Liver (tissue), 9 donors: ENCODE measurements around the gene PM20D1. TPM values are rescaled to one million over a fixed set of nuclear protein-coding genes. Genes with fewer than 3 reads are reported as not detected.
"Not testable (repeated sequence)": the region's sequence is repeated elsewhere in the genome, so short reads cannot be mapped to it uniquely, and the experiment has no call there.

Experiments
- DNase-seq: peaks from one replicate; pipeline ENCODE4 v3.0.0-alpha.2; 2017; ENCODE audit warnings: low spot score
- H3K27ac ChIP-seq, 2 donors: one replicate each; pipeline ENCODE4 v1.7.0; 2013; ENCODE audit warnings: inconsistent platforms in 2 of 2, low read length in 2 of 2, control low read depth in 1 of 2, low read depth in 1 of 2, mild to moderate bottlenecking in 1 of 2
- H3K27me3 ChIP-seq, 4 donors: one replicate each; pipeline versions ENCODE4 v1.6.1 to v1.7.0; 2013; ENCODE audit warnings: low read length in 3 of 4, inconsistent platforms in 1 of 4, mild to moderate bottlenecking in 1 of 4, moderate library complexity in 1 of 4; ENCODE audit not compliant: control insufficient read depth in 4 of 4, insufficient read depth in 4 of 4
- H3K36me3 ChIP-seq, 4 donors: one replicate each; pipeline versions ENCODE4 v1.6.1 to v1.7.0; 2013; ENCODE audit warnings: low read length in 3 of 4, mild to moderate bottlenecking in 3 of 4, low read depth in 1 of 4, moderate library complexity in 1 of 4; ENCODE audit not compliant: control insufficient read depth in 4 of 4, insufficient read depth in 3 of 4
- H3K4me1 ChIP-seq, 4 donors: one replicate each; pipeline versions ENCODE4 v1.6.1 to v1.7.0; 2013; ENCODE audit warnings: low read length in 3 of 4, mild to moderate bottlenecking in 3 of 4, moderate library complexity in 1 of 4; ENCODE audit not compliant: control insufficient read depth in 4 of 4, insufficient read depth in 4 of 4
- H3K4me3 ChIP-seq, 3 donors: one replicate each; pipeline versions ENCODE4 v1.6.1 to v1.7.0; 2013; ENCODE audit warnings: low read length in 3 of 3, control low read depth in 1 of 3, low read depth in 1 of 3, mild to moderate bottlenecking in 1 of 3
- H3K9ac ChIP-seq, 2 donors: one replicate each; pipeline ENCODE4 v1.7.0; 2013; ENCODE audit warnings: low read length in 2 of 2, mild to moderate bottlenecking in 2 of 2, moderate library complexity in 2 of 2, control low read depth in 1 of 2, low read depth in 1 of 2
- H3K9me3 ChIP-seq, 4 donors: one replicate each; pipeline versions ENCODE4 v1.6.1 to v1.7.0; 2013; ENCODE audit warnings: low read length in 3 of 4; ENCODE audit not compliant: control insufficient read depth in 4 of 4
- ATF3 ChIP-seq: IDR thresholded peaks from 2 replicates; pipeline ENCODE4 v1.6.1; 2016; ENCODE audit warnings: antibody characterized with exemption
- CTCF ChIP-seq: fragments of 150-350 bp; IDR thresholded peaks from 2 replicates; pipeline ENCODE4 v1.5.1; 2017; ENCODE audit warnings: improper control_type of control experiment, low read depth, low read length; ENCODE audit not compliant: missing input control
- EGR1 ChIP-seq, 2 donors: IDR thresholded peaks; 2 replicates each; pipeline ENCODE4 v1.6.1; 2016 to 2018; ENCODE audit warnings: antibody characterized with exemption in 2 of 2, low read depth in 2 of 2
- FOXA1 ChIP-seq: IDR thresholded peaks from 2 replicates; pipeline ENCODE4 v1.6.1; 2016; ENCODE audit warnings: antibody characterized with exemption
- FOXA2 ChIP-seq: IDR thresholded peaks from 2 replicates; pipeline ENCODE4 v1.6.1; 2016; ENCODE audit warnings: antibody characterized with exemption
- GABPA ChIP-seq, 2 donors: IDR thresholded peaks in 1 of 2; conservative IDR thresholded peaks in 1 of 2; 2 replicates each; pipeline ENCODE4 v1.6.1; 2016; ENCODE audit warnings: antibody characterized with exemption in 2 of 2, mild to moderate bottlenecking in 1 of 2, moderate library complexity in 1 of 2
- HNF4A ChIP-seq, 2 donors: conservative IDR thresholded peaks; 2 replicates each; pipeline ENCODE4 v1.6.1; 2016; ENCODE audit warnings: antibody characterized with exemption in 2 of 2, mild to moderate bottlenecking in 2 of 2
- HNF4G ChIP-seq: IDR thresholded peaks from 2 replicates; pipeline ENCODE4 v1.6.1; 2016; ENCODE audit warnings: antibody characterized with exemption
- JUND ChIP-seq, 2 donors: IDR thresholded peaks; 2 replicates each; pipeline ENCODE4 v1.6.1; 2016; ENCODE audit warnings: antibody characterized with exemption in 2 of 2
- NR2F2 ChIP-seq: IDR thresholded peaks from 2 replicates; pipeline ENCODE4 v1.6.1; 2016; ENCODE audit warnings: antibody characterized with exemption
- RAD21 ChIP-seq, 2 donors: IDR thresholded peaks; 2 replicates each; pipeline ENCODE4 v1.6.1; 2016; ENCODE audit warnings: antibody characterized with exemption in 2 of 2, mild to moderate bottlenecking in 2 of 2
- RXRA ChIP-seq, 2 donors: IDR thresholded peaks; 2 replicates each; pipeline ENCODE4 v1.6.1; 2017 to 2018; ENCODE audit warnings: antibody characterized with exemption in 2 of 2, mild to moderate bottlenecking in 1 of 2
- SP1 ChIP-seq: IDR thresholded peaks from 2 replicates; pipeline ENCODE4 v1.6.1; 2018; ENCODE audit warnings: antibody characterized with exemption, mild to moderate bottlenecking
- TAF1 ChIP-seq: conservative IDR thresholded peaks from 2 replicates; pipeline ENCODE4 v1.6.1; 2016; ENCODE audit warnings: antibody characterized with exemption, mild to moderate bottlenecking
- YY1 ChIP-seq: IDR thresholded peaks from 2 replicates; pipeline ENCODE4 v1.6.1; 2016; ENCODE audit warnings: antibody characterized with exemption, mild to moderate bottlenecking
- ZBTB33 ChIP-seq: IDR thresholded peaks from 2 replicates; pipeline ENCODE4 v1.6.1; 2016; ENCODE audit warnings: antibody characterized with exemption
- WGBS: extraction: QIAGEN DNeasy Blood & Tissue Kit; methylation state at CpG from one replicate; pipeline ENCODE4 v1.1.7; 2013; 5-methylcytosine and 5-hydroxymethylcytosine counted together
- polyA plus RNA-seq, 2 donors: library from polyadenylated mRNA; stranded (reverse) in 1 of 2; unstranded in 1 of 2; fragments of 200-250 nt in 1 of 2; fragments of >200 nt in 1 of 2; fragmentation: Nextera tagmentation in 1 of 2; extraction: Ambion mirVana in 1 of 2; gene quantifications; one replicate each; pipeline versions ENCODE4 v1.2.1 to v1.2.3, GENCODE V29; 2013 to 2015
- total RNA-seq, 2 donors: library from RNA; depleted of rRNA; stranded (reverse); fragments of >200 nt; gene quantifications; one replicate each; pipeline ENCODE4 v1.2.3, GENCODE V29; 2014
- TF ChIP-seq, protein P1 (sequence below): IDR thresholded peaks from 2 replicates; pipeline ENCODE4 v1.6.1; 2016; ENCODE audit warnings: antibody characterized with exemption, mild to moderate bottlenecking
- TF ChIP-seq, protein P2 (sequence below): IDR thresholded peaks from 2 replicates; pipeline ENCODE4 v1.6.1; 2016; ENCODE audit warnings: antibody characterized with exemption
- donor health status: healthy.
- donor health status: healthy.
- donor health status: healthy.
- donor health status: healthy.
- donor health status: healthy.

PM20D1 gene
- total and polyA plus RNA-seq, 4 donors: under 0.01 to 0.30 (median 0.22) TPM

DNA sequence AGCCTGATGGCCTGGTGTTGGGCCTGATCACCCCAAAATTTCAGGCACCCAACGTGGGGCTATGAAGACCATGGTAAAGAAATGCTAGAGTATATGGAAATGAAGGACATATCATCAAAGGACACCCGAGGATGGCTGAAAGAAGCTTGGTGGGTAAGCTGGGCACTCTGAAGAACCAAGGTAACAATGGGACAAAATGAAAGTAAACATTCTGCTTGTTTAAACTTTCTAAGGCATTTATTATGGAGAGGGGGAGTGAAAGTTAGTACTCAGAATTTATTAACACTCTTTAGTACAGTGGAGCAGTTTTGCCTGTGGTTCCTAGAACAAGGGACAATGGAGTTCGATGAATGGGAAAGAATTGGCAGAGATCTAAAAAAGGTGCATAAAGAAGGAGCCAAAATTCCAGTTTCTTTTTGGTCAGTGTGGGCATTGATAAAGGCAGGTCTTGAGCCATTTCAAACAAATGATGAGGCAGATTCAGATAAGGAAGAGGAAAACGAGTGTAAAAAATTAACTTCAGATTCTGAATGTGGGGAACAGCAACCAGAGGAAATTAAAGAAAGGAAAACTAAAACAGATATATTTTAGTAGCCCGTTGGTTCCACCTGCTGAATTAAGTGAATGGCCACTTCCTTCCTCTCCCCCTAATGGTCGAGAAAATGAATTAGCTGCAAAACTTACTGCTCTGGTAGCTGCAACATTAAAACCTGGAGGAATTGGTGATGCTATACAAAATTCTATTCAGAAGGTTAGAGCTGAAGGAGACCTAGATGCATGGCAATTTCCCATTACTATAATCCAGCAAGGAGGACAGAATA lies 8.4 kb upstream of the PM20D1 start:
- no peaks in the 10 kb centered on the region for H3K27me3 ChIP-seq
- TF ChIP-seq CTCF: peak; percentile 5
- TF ChIP-seq HNF4A (conservative IDR thresholded peaks at IDR 0.05): no peak
- TF ChIP-seq RAD21 (IDR thresholded peaks at IDR 0.05): peak; percentile 35 to 48

GRCh38 chr1:205857501-205857900 lies 7.6 kb upstream of the PM20D1 start:
- not testable (repeated sequence) for H3K9ac ChIP-seq, H3K4me3 ChIP-seq, H3K4me1 ChIP-seq, H3K27me3 ChIP-seq, H3K9me3 ChIP-seq, H3K27ac ChIP-seq, DNase-seq, H3K36me3 ChIP-seq
- WGBS: 78% methylated on average over 2 of the region's 2 CpGs

More for the DNA sequence above, 8.4 kb upstream of the PM20D1 start:
- Histone ChIP-seq H3K27ac (no peak overlapping the region), H3K36me3 (no peaks in the 10 kb centered on the region), H3K9ac (no peak overlapping the region), H3K4me3 (no peak overlapping the region), H3K9me3 (no peaks in the 10 kb centered on the region), H3K4me1 (peaks cover 0 to 7% (median 2%) of the 10 kb centered on the region in 4 donors)
- 44% methylated on average over 6 of the region's 6 CpGs for WGBS
- DNase-seq: no peak

DNA sequence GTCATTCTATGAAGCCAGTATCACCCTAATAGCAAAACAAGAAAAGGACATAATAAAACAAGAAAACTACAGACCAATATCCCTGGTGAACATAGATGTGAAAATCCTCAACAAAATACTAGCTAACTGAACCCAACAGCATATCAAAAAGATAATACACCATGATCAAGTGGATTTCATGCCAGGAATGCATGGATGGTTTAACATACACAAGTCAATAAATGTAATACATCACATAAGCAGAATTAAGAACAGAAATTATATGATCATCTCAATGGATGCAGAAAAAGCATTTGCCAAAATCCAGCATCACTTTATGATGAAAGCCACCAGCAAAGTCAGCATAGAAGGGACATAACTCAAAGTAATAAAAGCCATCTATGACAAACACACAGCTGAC lies 6.5 kb upstream of the PM20D1 start:
- Histone ChIP-seq H3K9me3 (no peaks in the 10 kb centered on the region), H3K4me3 (no peak overlapping the region), H3K36me3 (no peaks in the 10 kb centered on the region), H3K27me3 (no peaks in the 10 kb centered on the region), H3K9ac (no peak overlapping the region), H3K27ac (no peak overlapping the region), H3K4me1 (peaks cover 0 to 7% (median 2%) of the 10 kb centered on the region in 4 donors)
- TF ChIP-seq FOXA1 (no peak), YY1 (no peak), SP1 (no peak), TAF1 (no peak), ZBTB33 (no peak), HNF4G (no peak), HNF4A (conservative IDR thresholded peaks at IDR 0.05) (no peak), EGR1 (IDR thresholded peaks at IDR 0.05; ENCODE audit: low read depth in 2 of 2) (no peak), CTCF (no peak), JUND (IDR thresholded peaks at IDR 0.05) (no peak), RXRA (IDR thresholded peaks at IDR 0.05) (no peak), RAD21 (IDR thresholded peaks at IDR 0.05) (no peak), FOXA2 (no peak), ATF3 (no peak), GABPA (IDR thresholded peaks at IDR 0.05 in 1 of 2, conservative IDR thresholded peaks at IDR 0.05 in 1 of 2) (no peak), NR2F2 (no peak)
- TF ChIP-seq, protein P1, sequence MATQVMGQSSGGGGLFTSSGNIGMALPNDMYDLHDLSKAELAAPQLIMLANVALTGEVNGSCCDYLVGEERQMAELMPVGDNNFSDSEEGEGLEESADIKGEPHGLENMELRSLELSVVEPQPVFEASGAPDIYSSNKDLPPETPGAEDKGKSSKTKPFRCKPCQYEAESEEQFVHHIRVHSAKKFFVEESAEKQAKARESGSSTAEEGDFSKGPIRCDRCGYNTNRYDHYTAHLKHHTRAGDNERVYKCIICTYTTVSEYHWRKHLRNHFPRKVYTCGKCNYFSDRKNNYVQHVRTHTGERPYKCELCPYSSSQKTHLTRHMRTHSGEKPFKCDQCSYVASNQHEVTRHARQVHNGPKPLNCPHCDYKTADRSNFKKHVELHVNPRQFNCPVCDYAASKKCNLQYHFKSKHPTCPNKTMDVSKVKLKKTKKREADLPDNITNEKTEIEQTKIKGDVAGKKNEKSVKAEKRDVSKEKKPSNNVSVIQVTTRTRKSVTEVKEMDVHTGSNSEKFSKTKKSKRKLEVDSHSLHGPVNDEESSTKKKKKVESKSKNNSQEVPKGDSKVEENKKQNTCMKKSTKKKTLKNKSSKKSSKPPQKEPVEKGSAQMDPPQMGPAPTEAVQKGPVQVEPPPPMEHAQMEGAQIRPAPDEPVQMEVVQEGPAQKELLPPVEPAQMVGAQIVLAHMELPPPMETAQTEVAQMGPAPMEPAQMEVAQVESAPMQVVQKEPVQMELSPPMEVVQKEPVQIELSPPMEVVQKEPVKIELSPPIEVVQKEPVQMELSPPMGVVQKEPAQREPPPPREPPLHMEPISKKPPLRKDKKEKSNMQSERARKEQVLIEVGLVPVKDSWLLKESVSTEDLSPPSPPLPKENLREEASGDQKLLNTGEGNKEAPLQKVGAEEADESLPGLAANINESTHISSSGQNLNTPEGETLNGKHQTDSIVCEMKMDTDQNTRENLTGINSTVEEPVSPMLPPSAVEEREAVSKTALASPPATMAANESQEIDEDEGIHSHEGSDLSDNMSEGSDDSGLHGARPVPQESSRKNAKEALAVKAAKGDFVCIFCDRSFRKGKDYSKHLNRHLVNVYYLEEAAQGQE: no peak
- TF ChIP-seq, protein P2, sequence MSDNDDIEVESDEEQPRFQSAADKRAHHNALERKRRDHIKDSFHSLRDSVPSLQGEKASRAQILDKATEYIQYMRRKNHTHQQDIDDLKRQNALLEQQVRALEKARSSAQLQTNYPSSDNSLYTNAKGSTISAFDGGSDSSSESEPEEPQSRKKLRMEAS: no peak
- DNase-seq: no peak
